Gastrocnemius medialis (tissue), 4 donors: ENCODE measurements around the gene CDK13.

Source experiments
- CTCF ChIP-seq, 5 experiments: fragments of 450-650 bp in 3 of 5; fragments of 200-600 bp in 2 of 5; sonication (generic) in 2 of 5; IDR thresholded peaks in 4 of 5; conservative IDR thresholded peaks in 1 of 5; 1 replicate in 4 of 5; 2 replicates in 1 of 5; pipeline ENCODE4 v1.5.1; 2016 to 2019; ENCODE audit warnings: antibody characterized with exemption in 5 of 5, mild to moderate bottlenecking in 3 of 5, moderate library complexity in 3 of 5
- POLR2A ChIP-seq, 2 donors: fragments of 450-650 bp; IDR thresholded peaks; one replicate each; pipeline ENCODE4 v1.6.1; 2017; ENCODE audit warnings: antibody characterized with exemption in 2 of 2, mild to moderate bottlenecking in 2 of 2, moderate library complexity in 2 of 2

GRCh38 chr7:39969431-39969830, 19.4 kb downstream of the CDK13 start:
- TF ChIP-seq POLR2A (IDR thresholded peaks at IDR 0.05) (no peak), CTCF (IDR thresholded peaks at IDR 0.05 in 4 of 5, conservative IDR thresholded peaks at IDR 0.05 in 1 of 5) (no peak)
